Kidney tubule cell (primary cell): ENCODE results near the gene ARRDC5.
"Not testable (repeated sequence)": the region's sequence is repeated elsewhere in the genome, so short reads cannot be mapped to it uniquely, and the experiment has no call there.

ENCODE experiments used
- DNase-seq: peaks from one replicate; pipeline ENCODE4 v3.0.0-alpha.2; 2018; ENCODE audit warnings: low spot score

The ARRDC5 gene

GRCh38 chr19:4909897-4910593 lies 7.3 kb upstream of the ARRDC5 start:
- DNase-seq = peak; percentile 91

- DNase-seq = peak; percentile 49
These were observed 6.6 kb upstream of the ARRDC5 start, which contains the start of gene UHRF1 for GRCh38 chr19:4909156-4909896. UHRF1 (plus strand) TSS chr19:4909501; CDS start chr19:4910886, 1,385 bp downstream.

GRCh38 chr19:4908781-4909155 lies 6.1 kb upstream of the ARRDC5 start:
- DNase-seq = no peak

- DNase-seq = no peak
These were observed 5.7 kb upstream of the ARRDC5 start for GRCh38 chr19:4908360-4908759.

- no peak for DNase-seq
These were observed 4.3 kb upstream of the ARRDC5 start for GRCh38 chr19:4906963-4907362.

- DNase-seq = no peak
These were observed 1.8 kb upstream of the ARRDC5 start for GRCh38 chr19:4904481-4904880.

- DNase-seq = not testable (repeated sequence)
These were observed 1.8 kb downstream of the ARRDC5 start for GRCh38 chr19:4900879-4901278.

GRCh38 chr19:4897146-4897545 lies 5.5 kb downstream of the ARRDC5 start:
- no peak for DNase-seq

GRCh38 chr19:4896372-4896771 lies 6.3 kb downstream of the ARRDC5 start:
- peak; percentile 55 for DNase-seq

- DNase-seq = not testable (repeated sequence)
These were observed 9.7 kb downstream of the ARRDC5 start for GRCh38 chr19:4892962-4893361.

GRCh38 chr19:4891066-4891465 lies 11.6 kb downstream of the ARRDC5 start:
- no peak for DNase-seq

- DNase-seq = peak; percentile 53
These were observed 13.5 kb downstream of the ARRDC5 start for GRCh38 chr19:4889034-4889815.

- not testable (repeated sequence) for DNase-seq
These were observed 14.9 kb downstream of the ARRDC5 start for GRCh38 chr19:4887803-4888202.

GRCh38 chr19:4884993-4885392 lies 17.7 kb downstream of the ARRDC5 start:
- not testable (repeated sequence) for DNase-seq

GRCh38 chr19:4882874-4883273 lies 19.8 kb downstream of the ARRDC5 start:
- not testable (repeated sequence) for DNase-seq

GRCh38 chr19:4879041-4879440 lies 23.7 kb downstream of the ARRDC5 start:
- peak; percentile 70 for DNase-seq

GRCh38 chr19:4878491-4878968 lies 24.2 kb downstream of the ARRDC5 start:
- DNase-seq = no peak

- no peak for DNase-seq
These were observed 24.8 kb downstream of the ARRDC5 start for GRCh38 chr19:4877753-4878490.

- DNase-seq = no peak
These were observed 28.8 kb downstream of the ARRDC5 start for GRCh38 chr19:4873930-4874329.

GRCh38 chr19:4871711-4872110 lies 31.0 kb downstream of the ARRDC5 start:
- DNase-seq = no peak

- DNase-seq = peak; percentile 96
These were observed 32.5 kb downstream of the ARRDC5 start for GRCh38 chr19:4870025-4870700.
